IPS-11a (cell line): ENCODE data around the gene PRDM15.
A peak's percentile ranks its signal among the peaks of the same experiment; 100 is the strongest.

Experiments
- H3K4me3 ChIP-seq: one replicate; pipeline ENCODE4 v1.5.1; 2013; ENCODE audit warnings: low read depth, low read length, control low read depth

The PRDM15 gene

DNA sequence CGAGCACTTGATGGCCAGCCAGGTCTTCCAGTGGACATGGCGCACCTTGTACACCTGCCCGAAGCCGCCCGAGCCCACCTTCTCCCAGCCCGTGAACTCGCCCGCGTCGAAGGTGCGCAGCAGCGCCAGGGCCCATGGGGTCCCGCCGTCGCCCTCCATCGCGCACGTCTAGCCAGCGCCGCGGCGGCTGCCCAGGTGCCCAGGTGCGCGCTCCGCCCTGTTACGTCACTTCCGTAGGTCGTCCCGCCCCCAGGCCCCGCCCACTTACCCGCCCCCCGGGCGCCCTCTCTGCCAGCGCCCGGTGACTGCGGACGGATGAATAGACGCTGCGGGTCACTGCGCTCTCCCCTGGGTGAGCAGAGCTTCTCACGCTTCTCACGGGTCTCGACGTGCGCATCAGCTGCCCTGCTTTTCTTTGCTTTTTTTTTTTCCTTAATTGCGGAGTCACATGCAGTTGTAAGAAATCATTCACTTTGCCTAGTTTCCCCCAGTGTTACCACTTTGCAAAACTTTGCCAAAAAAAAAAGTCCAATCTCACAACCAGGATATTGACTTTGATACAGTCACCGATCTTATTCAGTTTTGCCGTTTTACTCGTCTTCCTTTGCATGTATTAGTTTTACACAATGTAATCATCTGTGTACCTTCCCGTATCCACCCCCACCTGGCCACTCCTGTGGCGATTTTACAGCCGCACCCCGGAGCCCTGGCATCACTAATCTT lies 112.1 kb downstream of the PRDM15 start, which contains the start of gene RIPK4:
RIPK4 (minus strand) TSS at position 170 of the 723 bp plus-strand sequence; CDS start at position 159, 11 bp downstream.
- peak within 1 kb of the TSS; percentile 50 for H3K4me3 ChIP-seq

DNA sequence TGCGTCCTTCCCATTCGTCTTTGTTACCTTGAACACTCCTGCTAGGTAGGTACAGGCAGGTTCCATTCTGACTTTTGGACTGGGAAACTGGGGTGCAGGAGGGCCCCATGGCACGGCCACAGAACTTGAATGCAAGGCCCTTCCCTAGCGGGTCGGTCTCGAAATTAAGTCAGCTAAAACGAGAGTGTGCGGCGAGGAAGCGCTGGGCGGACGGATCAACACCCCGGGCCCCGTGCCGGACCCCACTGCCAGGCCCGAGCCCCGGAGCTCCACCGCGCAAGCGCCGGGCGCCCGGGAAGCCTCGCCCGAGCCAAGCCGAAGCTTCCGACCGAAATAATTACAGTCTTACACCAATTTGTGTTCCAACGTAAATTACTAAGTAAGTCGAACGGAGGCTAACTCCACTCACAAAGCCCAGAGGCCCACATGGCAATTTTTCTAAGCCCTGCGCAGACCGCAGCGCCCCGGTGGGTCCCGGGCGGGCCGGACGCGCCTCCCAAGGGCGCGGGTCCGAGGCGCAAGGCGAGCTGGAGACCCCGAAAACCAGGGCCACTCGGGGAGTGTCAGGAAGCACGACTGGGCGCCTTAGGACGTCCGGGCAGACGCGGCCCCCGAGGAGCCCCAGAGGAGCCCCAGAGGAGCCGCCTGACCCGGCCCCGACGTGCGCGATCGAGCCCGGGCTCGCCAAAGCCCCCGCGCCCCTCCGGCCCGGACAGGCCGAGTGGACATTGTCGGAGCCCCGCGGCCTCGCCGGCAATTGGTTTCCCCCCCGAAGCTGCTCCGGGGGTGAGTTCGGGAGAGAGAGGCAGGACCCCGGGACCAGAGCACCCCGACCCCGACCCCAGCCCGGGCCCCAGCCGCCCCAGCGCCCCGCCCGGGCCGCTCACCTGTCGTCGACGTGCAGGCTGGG lies 112.9 kb downstream of the PRDM15 start:
- H3K4me3 ChIP-seq = peak overlapping the region; percentile 50

DNA sequence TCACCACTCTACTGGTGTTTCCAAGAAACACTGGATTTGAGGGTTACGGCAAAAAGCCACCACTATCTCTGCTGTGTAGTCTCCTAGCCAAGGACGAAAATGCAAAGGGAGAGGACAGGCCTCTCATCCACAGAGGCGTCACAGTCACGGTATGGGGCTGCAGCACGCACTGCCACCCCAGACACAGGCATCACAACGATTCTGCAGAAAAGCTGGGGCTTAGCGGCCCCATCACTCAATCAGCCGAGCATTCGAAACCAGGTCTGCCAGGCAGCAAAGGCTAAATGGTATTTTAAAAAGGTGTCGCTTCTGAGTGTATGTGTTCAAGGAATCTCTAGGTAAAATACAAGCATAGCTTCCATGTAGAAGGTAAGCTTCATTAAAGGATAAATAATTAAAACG lies 113.7 kb downstream of the PRDM15 start:
- H3K4me3 ChIP-seq = no peak overlapping the region

DNA sequence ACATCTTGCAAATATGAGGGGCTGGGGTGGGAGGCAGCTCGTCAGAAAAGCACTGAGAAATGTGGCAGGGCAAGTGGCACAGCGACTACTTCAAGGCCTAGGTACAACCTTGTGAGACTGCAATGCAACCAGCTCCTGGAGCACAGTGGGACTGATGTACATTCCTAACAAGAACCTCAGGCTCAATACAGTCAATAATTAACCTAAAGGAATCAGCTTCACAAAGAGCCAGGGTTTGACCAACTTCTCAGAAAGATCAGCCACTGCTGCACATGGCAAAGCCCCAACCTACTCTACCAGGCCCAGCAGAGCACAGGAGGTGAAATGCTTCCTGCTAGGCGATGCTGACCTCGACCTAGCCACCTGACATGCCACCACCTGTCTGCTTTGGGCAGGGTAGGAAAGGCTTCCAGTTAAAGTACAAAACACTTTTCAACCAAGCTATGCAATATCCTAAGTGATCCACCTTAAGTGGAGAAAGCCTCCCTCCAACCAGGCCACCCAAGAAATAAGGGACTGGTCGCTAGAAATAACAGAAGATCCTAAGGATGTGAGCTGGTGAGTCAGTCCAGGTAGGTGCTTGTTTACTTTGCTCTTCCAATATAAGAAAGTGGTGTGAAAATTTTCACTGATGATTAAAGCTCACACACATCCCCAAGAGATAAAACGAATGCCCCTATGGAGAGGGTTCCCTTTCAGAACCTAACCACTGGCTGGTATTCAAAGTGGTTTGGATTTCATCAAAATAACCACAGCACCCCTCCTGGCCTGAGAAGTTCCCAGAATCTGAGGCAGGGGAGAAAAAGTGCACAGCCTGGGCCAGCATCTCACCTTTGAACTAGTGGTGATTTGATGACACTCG lies 114.4 kb downstream of the PRDM15 start:
- no peak overlapping the region for H3K4me3 ChIP-seq

DNA sequence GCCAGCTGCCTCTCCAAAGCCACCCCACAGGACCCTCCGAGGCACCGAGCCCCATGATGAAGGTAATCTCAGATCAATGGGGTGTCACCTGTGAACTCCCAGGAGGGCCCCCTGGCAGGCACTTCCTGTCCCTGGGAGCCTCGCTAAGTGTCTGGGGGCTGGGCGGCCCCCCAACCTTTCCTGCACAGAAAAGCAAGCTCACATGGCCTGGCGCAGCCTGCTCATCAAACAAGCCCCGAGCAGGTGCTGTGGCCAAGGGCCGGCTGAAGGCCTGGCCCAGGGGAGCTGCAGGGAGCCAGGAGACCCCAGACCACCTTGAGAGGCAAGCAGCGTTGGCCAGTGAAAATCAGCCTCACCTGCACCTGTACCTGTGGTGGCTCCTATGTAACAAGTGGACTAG lies 115.1 kb downstream of the PRDM15 start:
- no peak overlapping the region for H3K4me3 ChIP-seq

DNA sequence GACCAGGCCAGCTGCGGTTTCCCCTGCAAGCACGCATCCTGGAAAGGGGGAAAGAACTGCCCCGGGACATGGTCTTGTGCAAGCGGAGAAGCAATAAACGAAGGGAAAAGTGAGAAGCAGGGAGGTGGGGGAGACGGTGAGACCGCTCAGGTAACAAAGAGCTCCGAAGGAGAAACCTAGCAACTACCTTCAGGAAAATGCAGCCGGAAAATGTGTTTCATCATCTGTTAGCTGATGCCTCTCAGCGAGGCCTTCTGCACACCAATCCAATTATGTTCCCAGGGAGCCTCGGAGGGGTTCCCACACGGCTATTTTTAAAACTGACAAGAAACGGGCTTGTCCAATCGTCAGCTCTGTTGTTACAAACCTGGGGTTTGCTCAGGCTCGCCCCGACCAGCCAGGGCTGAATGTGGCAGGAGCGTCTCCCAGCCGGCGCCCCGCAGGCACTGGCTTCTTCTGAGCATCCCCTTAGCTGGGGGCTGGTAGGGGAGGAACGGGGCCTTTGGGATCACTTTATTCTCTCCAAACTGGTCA lies 115.7 kb downstream of the PRDM15 start:
- H3K4me3 ChIP-seq = no peak overlapping the region

DNA sequence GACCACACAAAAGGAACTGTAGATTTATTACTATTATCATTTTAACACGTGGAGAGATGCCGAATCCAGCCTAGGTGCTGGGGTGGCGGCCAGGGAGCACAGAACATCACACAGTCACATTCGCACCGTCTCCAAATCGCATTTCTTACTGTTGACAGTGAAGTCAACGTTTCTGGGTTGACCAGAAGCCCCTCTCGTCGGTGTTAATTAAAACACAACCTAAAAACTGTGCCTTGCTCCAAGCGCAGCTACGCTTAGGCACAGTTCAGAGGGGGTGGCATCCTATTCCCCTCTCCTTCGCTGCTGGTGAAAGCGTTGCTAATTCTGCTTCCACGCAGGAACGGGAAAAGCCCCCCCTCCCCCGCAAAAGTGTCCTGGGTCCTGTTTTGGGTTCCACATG lies 116.4 kb downstream of the PRDM15 start:
- no peak overlapping the region for H3K4me3 ChIP-seq

DNA sequence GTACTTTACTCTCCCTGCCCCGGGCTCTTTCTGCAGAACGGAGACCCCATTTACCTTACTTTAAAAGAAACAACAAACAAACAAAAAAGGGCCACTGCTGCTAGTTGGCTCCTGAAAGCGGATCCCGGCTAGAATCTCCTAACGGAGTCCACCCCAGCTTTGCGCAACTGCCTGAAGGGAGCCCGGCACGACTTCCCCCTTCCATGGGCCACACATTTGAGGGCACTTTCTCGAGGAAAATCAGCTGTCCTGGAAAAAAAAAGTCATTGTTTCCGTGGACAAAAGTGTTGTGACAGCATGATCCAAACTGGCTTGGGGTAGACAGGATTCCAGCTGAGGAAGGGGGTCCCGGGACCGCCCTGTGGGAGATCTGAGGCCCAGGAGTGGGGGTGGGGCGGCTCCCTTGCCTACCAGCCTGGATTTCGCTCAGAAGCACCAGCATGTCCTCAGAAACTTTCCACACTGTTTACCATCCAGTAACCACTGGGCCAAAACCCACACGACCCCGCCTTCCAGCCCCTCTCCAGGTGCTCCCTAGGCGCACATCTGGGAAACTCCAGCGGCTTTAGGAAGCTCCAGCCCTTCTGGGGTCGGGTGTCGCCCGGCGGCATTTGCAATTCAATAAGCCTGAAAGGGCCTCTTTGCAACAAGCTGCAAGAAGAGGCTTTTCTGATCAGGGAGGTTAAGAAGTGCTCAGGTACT lies 117.1 kb downstream of the PRDM15 start:
- peak overlapping the region; percentile 30 for H3K4me3 ChIP-seq

DNA sequence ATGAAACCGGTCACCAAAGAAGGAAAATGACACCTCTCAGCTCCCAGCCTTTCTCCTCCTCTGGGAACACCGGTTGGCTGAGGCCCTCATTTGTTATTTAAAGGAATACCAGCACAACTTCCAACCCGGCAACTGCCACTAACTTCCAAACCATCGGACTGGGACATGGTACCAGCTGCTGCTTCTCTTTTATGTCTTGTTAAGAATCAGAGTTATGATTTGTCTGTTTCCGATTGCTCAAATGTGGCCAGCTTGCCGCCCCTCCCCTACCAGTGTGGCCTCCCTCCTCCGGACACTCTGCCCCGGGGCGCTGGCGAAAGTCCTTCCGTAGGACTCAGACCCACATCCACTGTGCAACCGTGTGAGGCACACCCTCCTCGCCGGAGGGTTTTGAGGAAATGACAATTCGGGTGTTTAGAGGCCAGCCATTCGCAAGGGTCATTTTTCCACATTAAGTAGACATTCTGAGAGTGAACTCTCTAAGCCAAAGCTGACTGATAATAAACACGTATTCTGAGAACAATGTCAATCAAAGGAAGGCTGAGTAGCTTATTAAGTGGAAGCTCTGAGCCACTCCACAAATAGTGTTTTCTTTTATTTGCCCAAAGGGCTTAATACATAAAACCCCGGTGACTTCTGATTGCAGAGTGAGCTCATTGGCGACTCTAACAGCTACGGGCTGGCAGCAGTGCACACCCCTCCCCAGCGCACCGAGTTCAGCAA lies 117.8 kb downstream of the PRDM15 start:
- H3K4me3 ChIP-seq = peak overlapping the region; percentile 30

DNA sequence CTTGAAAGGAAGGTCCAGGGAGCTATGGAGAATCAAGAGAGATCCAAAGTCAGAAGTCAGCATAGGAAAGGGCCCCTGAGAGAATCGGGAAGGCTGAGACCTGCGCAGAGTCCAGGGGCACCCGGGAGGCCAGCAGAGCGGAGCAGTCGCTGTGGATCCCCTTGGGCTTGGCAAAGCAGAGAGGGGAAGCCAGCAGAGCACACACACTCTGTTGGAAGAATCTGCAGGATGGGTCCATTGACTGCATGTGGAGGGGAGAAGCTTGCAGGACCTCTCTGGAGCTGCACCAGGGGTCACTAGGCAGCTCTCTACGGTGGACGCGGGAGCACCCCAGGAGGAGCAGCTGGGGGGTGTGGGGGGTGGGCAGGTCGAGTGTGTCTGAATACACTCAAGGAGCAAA lies 118.7 kb downstream of the PRDM15 start:
- no peak overlapping the region for H3K4me3 ChIP-seq

DNA sequence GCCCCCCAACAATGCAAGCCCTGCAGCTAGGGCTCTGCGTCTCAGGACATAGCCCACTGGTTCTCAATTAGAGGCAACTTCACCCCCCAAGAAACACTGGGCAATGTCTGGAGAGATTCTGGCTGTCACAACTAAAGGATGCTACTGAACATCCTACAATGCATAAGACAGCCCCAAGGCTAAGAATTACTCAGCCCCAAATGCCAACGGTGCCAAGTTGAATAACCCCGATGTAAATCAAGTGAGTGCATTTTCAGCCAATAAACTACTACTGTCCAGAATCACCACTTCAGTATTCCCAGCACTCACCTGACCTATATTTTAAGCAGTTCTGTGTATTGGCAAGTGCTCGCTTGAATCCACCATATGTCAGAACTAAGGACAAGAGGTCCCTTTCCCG lies 119.2 kb downstream of the PRDM15 start:
- H3K4me3 ChIP-seq = no peak overlapping the region

DNA sequence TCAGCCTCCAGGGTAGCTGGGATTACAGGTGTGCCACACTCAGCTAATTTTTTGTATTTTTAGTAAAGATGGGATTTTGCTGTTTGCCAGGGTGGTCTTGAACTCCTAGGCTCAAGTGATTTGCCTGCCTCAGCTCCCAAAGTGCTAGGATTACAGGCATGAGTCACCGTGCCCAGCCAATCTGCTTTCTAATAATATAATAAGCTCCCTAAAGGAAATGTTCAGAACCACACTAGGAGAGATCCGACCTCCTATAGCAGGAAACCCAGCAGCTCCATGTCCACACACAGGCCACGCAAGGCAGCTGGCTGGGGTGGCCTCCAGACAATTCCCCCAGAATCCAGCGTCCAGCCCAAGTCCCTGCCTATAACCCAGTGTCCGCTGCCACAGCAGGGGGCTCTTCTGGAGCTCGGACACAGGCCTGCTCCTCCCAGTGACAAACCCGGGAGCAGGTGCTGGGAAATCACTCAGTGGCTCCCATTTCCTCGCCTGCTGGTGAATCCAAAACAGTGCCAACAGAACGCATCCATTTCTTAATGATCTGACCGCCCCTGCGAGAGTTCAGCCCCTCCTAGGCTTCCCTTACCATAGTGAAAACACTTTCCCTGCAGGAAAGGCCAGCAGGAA lies 119.8 kb downstream of the PRDM15 start:
- no peak overlapping the region for H3K4me3 ChIP-seq

DNA sequence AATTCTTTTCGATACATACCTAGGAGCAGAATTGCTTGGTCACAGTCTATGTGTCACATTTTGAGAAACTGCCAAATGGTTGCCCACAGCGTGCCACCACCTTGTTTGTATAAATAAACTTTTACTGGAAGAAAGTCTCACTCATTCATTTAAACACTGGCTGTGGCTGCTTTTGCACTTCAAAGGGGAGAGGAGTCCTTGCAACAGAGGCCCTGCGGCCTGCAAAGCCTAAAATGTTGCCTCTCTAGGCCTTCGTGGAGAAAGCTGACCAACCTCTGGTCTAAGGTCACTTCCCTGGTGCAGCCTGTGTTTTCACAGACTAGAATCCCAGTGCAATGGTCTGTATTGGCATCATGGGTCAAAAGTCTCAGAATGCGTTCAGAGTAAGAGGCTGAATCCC lies 120.6 kb downstream of the PRDM15 start:
- H3K4me3 ChIP-seq = no peak overlapping the region

DNA sequence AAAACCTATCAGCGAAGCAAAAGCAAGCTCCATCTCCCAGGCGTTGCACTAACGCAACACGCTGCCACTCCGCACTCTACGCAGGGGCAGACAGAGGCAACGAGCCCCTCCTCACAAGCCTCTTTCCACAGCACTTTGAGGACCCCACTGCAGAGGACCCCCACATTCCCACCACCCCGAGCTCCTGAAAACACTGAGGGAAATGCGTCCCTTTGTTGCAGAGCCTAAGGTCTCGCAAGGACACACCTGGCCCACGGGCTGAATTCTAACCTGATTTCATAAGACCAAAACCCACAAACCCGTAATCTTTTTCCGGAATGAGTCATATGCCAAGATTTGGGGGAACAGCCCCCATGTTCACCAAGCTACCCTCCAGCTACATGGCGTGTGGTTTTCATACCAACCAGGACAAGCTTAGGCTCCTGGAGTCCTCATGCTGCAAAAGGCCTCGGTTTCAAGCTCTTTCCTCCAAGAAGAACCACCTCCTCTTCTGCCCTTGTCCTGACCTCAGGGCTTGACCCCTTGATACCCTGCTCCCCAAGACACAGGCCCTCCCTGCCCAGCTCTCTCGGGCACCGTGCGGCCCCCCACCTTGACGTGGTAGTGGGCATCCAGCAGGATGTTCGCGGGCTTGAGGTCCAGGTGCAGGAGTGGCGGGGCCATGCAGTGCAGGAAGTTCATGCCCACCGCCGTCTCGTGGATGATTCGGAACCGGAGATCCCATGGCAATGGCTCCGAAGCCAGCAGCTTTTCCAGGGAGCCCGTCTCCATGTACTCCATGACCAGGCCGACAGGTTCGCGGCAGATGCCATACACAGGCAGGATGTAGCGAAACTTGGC lies 123.0 kb downstream of the PRDM15 start:
- no peak overlapping the region for H3K4me3 ChIP-seq

DNA sequence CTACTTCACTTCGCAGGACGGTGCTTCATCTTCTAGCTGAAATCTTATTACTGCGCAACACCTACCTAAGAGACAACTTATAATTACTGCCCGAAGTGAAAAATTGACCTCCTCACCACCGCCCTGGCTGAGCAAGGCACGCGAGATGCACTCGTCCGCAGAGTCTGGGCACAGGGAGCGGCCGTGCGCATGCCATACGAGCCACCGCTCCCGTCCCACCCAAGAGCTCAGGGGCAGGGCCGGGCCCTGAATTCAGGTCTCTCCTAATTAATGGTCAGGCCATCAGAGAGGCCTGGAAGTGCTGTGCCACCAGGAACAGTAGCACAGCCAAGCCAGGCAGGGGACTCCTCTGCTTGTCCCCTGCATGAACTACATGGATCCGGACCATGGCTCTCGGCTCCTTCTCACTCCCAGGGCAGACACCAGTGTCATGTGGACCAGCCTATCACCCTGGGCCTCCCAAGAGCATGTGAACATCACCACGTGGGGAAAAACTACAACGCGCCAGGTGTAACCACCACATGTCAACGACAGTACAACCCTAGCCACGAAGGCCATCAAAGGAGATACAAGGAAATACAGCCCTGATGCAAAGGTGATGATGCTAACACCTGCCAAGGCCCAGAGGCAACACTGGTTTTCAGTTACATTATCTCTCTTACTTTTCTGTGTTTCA lies 123.7 kb downstream of the PRDM15 start:
- no peak overlapping the region for H3K4me3 ChIP-seq

DNA sequence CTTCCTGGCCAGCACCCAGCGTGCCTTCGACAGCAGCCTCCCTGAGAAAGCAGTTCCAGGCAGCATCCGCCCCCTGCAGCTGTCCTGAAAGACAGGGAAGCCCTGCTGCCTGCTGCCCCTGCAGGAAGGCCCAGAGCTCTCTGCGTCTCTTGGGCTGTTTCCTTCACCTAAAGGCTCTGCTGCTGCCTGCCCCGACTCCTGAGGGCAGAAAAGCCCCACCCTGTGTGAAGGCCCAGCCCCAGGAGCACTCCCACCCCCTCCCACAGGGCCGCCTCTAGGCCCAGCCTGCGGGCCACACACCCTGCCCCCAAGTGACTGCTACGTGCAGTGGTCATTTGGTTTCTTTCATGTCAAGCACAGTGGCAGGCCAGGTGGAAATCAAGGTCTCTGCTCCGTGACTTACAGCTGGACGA lies 124.7 kb downstream of the PRDM15 start:
- no peak overlapping the region for H3K4me3 ChIP-seq

DNA sequence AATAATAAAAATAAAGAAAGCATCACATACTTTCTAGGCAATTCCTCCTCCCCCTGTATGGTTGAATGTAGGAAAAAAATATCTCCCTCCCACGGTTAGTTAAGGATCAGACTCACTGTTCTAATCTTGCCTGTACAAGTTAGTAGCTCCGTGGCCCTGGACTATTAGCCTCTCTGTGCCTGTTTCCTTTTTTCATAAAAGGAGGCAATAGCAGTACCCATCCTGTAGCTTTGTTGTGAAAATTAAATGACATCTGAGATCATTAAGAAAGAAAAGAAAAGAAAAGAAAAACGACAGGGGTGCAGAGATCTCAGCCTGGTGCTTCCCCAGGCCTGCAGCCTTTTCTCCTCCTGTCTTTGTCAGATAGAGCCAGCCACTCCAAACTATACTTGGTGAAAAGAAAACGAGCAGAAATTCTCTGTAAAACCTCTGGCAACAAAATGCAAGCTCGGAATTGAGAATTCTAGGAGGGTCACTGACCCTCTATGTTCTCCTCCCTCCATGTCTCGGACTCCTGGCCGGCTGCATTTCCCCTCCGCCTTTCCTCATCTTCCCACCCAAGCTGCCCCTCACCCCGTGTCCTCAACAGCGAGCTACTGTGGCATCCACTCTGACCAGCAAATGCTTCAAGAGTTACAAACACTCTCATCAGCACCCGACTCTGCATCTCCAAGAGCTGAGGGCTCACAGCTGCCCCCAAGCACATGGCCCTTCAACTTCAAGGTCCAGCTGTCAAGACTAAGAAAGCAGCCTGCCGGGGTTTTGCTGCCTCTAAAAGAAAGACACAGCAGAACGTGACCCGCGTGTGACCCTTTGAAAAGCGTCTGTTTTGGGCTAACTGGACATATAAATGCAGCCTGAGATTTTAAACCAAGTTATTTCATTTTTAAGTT lies 125.9 kb downstream of the PRDM15 start:
- no peak overlapping the region for H3K4me3 ChIP-seq
